ENCODE data around the gene MAOA.

The MAOA gene

DNA sequence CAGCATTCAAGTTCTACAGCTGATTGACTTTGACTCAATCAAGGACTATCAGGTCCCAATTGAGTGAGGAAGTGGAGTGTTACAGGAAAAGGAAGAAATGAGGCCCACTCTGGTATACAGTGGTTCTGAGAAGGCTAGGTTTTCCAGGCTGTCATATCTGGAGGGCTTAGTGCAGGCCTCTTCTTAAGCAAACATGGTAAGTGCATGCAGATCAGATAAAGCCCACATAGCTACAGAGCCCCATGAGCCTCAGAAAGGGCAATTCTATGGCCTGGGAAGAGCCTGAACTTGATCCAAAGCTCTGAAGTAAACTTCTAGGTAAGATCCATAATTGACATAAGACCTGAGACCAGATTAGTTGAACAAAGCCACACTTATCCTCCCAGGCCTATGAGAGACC is 29.0 kb upstream of the MAOA start:
- Histone ChIP-seq H3K27me3 (ENCODE audit: insufficient read depth, poor library complexity, severe bottlenecking) (no peaks in the 10 kb centered on the region), H3K4me1 (ENCODE audit: insufficient read depth, poor library complexity, severe bottlenecking) (no peaks in the 10 kb centered on the region), H3K36me3 (ENCODE audit: low read depth) (no peaks in the 10 kb centered on the region), H3K27ac (ENCODE audit: poor library complexity, severe bottlenecking) (no peak overlapping the region), H3K9me3 (ENCODE audit: severe bottlenecking) (no peaks in the 10 kb centered on the region), H3K4me3 (ENCODE audit: severe bottlenecking) (no peak overlapping the region)
- TF ChIP-seq, protein P1, sequence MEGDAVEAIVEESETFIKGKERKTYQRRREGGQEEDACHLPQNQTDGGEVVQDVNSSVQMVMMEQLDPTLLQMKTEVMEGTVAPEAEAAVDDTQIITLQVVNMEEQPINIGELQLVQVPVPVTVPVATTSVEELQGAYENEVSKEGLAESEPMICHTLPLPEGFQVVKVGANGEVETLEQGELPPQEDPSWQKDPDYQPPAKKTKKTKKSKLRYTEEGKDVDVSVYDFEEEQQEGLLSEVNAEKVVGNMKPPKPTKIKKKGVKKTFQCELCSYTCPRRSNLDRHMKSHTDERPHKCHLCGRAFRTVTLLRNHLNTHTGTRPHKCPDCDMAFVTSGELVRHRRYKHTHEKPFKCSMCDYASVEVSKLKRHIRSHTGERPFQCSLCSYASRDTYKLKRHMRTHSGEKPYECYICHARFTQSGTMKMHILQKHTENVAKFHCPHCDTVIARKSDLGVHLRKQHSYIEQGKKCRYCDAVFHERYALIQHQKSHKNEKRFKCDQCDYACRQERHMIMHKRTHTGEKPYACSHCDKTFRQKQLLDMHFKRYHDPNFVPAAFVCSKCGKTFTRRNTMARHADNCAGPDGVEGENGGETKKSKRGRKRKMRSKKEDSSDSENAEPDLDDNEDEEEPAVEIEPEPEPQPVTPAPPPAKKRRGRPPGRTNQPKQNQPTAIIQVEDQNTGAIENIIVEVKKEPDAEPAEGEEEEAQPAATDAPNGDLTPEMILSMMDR (IDR thresholded peaks at IDR 0.05; ENCODE audit: poor library complexity, severe bottlenecking): no peak
- ATAC-seq (ENCODE audit: low read depth) (no peak), DNase-seq (ENCODE audit: low spot score) (no peak)

GRCh38 chrX:43627669-43628068 is 28.4 kb upstream of the MAOA start:
- Histone ChIP-seq H3K9me3 (ENCODE audit: severe bottlenecking) (no peaks in the 10 kb centered on the region), H3K27me3 (ENCODE audit: insufficient read depth, poor library complexity, severe bottlenecking) (no peaks in the 10 kb centered on the region), H3K27ac (ENCODE audit: poor library complexity, severe bottlenecking) (no peak overlapping the region), H3K36me3 (ENCODE audit: low read depth) (no peaks in the 10 kb centered on the region), H3K4me1 (ENCODE audit: insufficient read depth, poor library complexity, severe bottlenecking) (no peaks in the 10 kb centered on the region), H3K4me3 (ENCODE audit: severe bottlenecking) (no peak overlapping the region)
- DNase-seq (ENCODE audit: low spot score) (no peak), ATAC-seq (ENCODE audit: low read depth) (no peak)
- TF ChIP-seq, protein P1 (IDR thresholded peaks at IDR 0.05; ENCODE audit: poor library complexity, severe bottlenecking): no peak

- H3K4me3 ChIP-seq (ENCODE audit: severe bottlenecking): no peak overlapping the region
- H3K36me3 ChIP-seq (ENCODE audit: low read depth): no peaks in the 10 kb centered on the region
- DNase-seq (ENCODE audit: low spot score) (no peak), ATAC-seq (ENCODE audit: low read depth) (no peak)
- no peaks in the 10 kb centered on the region for H3K9me3 ChIP-seq (ENCODE audit: severe bottlenecking)
- TF ChIP-seq, protein P1 (IDR thresholded peaks at IDR 0.05; ENCODE audit: poor library complexity, severe bottlenecking): no peak
- H3K27ac ChIP-seq (ENCODE audit: poor library complexity, severe bottlenecking): no peak overlapping the region
- H3K4me1 ChIP-seq (ENCODE audit: insufficient read depth, poor library complexity, severe bottlenecking): peaks cover 13% of the 10 kb centered on the region
- no peaks in the 10 kb centered on the region for H3K27me3 ChIP-seq (ENCODE audit: insufficient read depth, poor library complexity, severe bottlenecking)
These were observed 26.9 kb upstream of the MAOA start for GRCh38 chrX:43629229-43629628.

GRCh38 chrX:43631841-43632240 is 24.3 kb upstream of the MAOA start:
- Histone ChIP-seq H3K4me3 (ENCODE audit: severe bottlenecking) (no peak overlapping the region), H3K27ac (ENCODE audit: poor library complexity, severe bottlenecking) (no peak overlapping the region), H3K9me3 (ENCODE audit: severe bottlenecking) (no peaks in the 10 kb centered on the region), H3K36me3 (ENCODE audit: low read depth) (no peaks in the 10 kb centered on the region), H3K27me3 (ENCODE audit: insufficient read depth, poor library complexity, severe bottlenecking) (no peaks in the 10 kb centered on the region), H3K4me1 (ENCODE audit: insufficient read depth, poor library complexity, severe bottlenecking) (peaks cover 13% of the 10 kb centered on the region)
- DNase-seq (ENCODE audit: low spot score): no peak
- TF ChIP-seq, protein P1 (IDR thresholded peaks at IDR 0.05; ENCODE audit: poor library complexity, severe bottlenecking): no peak
- ATAC-seq (ENCODE audit: low read depth): no peak

GRCh38 chrX:43633081-43633480 is 23.0 kb upstream of the MAOA start:
- ATAC-seq (ENCODE audit: low read depth) (no peak), DNase-seq (ENCODE audit: low spot score) (no peak)
- Histone ChIP-seq H3K27me3 (ENCODE audit: insufficient read depth, poor library complexity, severe bottlenecking) (no peaks in the 10 kb centered on the region), H3K9me3 (ENCODE audit: severe bottlenecking) (no peaks in the 10 kb centered on the region), H3K4me3 (ENCODE audit: severe bottlenecking) (no peak overlapping the region), H3K36me3 (ENCODE audit: low read depth) (no peaks in the 10 kb centered on the region), H3K4me1 (ENCODE audit: insufficient read depth, poor library complexity, severe bottlenecking) (peaks cover 13% of the 10 kb centered on the region), H3K27ac (ENCODE audit: poor library complexity, severe bottlenecking) (peak overlapping the region; percentile 28)
- TF ChIP-seq, protein P1 (IDR thresholded peaks at IDR 0.05; ENCODE audit: poor library complexity, severe bottlenecking): no peak
